Common myeloid progenitor, CD34-positive (primary cell): ENCODE results near the gene ARFIP2.

Experiments used
- CTCF ChIA-PET: fragments of 350-600 bp; sonication (Branson Sonifier 250); formaldehyde crosslinking; loops from one replicate; lab custom pipeline; 2021; ENCODE audit warnings: antibody characterized with exemption; lab: Charles Lee
- POLR2A ChIA-PET: fragments of 350-600 bp; sonication (Branson Sonifier 250); formaldehyde crosslinking; loops from one replicate; lab custom pipeline; 2021; ENCODE audit warnings: antibody characterized with exemption; lab: Charles Lee
- DNase-seq, 3 donors: peaks; one replicate each; pipeline versions ENCODE4 v3.0.0 to v3.0.0-alpha.2; 2013
- H3K27ac ChIP-seq, 2 experiments: 1 replicate in 1 of 2; 2 replicates in 1 of 2; pipeline ENCODE4 v1.7.0; 2013; ENCODE audit warnings: inconsistent platforms in 2 of 2, low read length in 2 of 2, mild to moderate bottlenecking in 2 of 2, low read depth in 1 of 2, moderate library complexity in 1 of 2; ENCODE audit not compliant: severe bottlenecking in 2 of 2, insufficient read depth in 1 of 2, poor library complexity in 1 of 2
- H3K27me3 ChIP-seq, 5 experiments: replicated peaks in 2 of 5; 1 replicate in 3 of 5; 2 replicates in 2 of 5; pipeline versions ENCODE4 v1.6.1 to v1.7.0; 2013; ENCODE audit warnings: low read length in 4 of 5, mild to moderate bottlenecking in 2 of 5, moderate library complexity in 2 of 5, inconsistent platforms in 1 of 5; ENCODE audit not compliant: insufficient read depth in 5 of 5, control insufficient read depth in 4 of 5
- H3K36me3 ChIP-seq, 4 experiments: 1 replicate in 2 of 4; 2 replicates in 2 of 4; pipeline versions ENCODE4 v1.6.1 to v1.7.0; 2013; ENCODE audit warnings: low read length in 3 of 4, control low read depth in 1 of 4, mild to moderate bottlenecking in 1 of 4; ENCODE audit not compliant: control insufficient read depth in 4 of 4, insufficient read depth in 4 of 4
- H3K4me1 ChIP-seq, 4 experiments: 1 replicate in 3 of 4; 2 replicates in 1 of 4; pipeline versions ENCODE4 v1.6.1 to v1.7.1; 2013; ENCODE audit warnings: low read length in 3 of 4, mild to moderate bottlenecking in 3 of 4, control low read depth in 1 of 4, inconsistent platforms in 1 of 4, moderate library complexity in 1 of 4; ENCODE audit not compliant: control insufficient read depth in 4 of 4, insufficient read depth in 4 of 4; ENCODE audit errors: control extremely low read depth in 1 of 4
- H3K4me3 ChIP-seq, 7 experiments: 1 replicate in 4 of 7; 2 replicates in 3 of 7; pipeline versions ENCODE4 v1.5.1 to v1.7.0; 2013; ENCODE audit warnings: mild to moderate bottlenecking in 7 of 7, low read length in 6 of 7, moderate library complexity in 6 of 7, inconsistent platforms in 2 of 7, low read depth in 2 of 7, control low read depth in 1 of 7; ENCODE audit not compliant: insufficient read depth in 4 of 7, control insufficient read depth in 1 of 7; ENCODE audit errors: extremely low read depth in 1 of 7
- H3K9me3 ChIP-seq, 5 experiments: 1 replicate in 4 of 5; 2 replicates in 1 of 5; pipeline versions ENCODE4 v1.6.1 to v1.7.1; 2013; ENCODE audit warnings: low read length in 4 of 5, mild to moderate bottlenecking in 2 of 5, inconsistent platforms in 1 of 5, low read depth in 1 of 5, moderate library complexity in 1 of 5; ENCODE audit not compliant: control insufficient read depth in 4 of 5, insufficient read depth in 2 of 5; ENCODE audit errors: control extremely low read depth in 1 of 5
- WGBS: methylation state at CpG from one replicate; pipeline ENCODE4 v1.1.5; 2013; ENCODE audit not compliant: insufficient coverage; 5-methylcytosine and 5-hydroxymethylcytosine counted together

The ARFIP2 gene

DNA sequence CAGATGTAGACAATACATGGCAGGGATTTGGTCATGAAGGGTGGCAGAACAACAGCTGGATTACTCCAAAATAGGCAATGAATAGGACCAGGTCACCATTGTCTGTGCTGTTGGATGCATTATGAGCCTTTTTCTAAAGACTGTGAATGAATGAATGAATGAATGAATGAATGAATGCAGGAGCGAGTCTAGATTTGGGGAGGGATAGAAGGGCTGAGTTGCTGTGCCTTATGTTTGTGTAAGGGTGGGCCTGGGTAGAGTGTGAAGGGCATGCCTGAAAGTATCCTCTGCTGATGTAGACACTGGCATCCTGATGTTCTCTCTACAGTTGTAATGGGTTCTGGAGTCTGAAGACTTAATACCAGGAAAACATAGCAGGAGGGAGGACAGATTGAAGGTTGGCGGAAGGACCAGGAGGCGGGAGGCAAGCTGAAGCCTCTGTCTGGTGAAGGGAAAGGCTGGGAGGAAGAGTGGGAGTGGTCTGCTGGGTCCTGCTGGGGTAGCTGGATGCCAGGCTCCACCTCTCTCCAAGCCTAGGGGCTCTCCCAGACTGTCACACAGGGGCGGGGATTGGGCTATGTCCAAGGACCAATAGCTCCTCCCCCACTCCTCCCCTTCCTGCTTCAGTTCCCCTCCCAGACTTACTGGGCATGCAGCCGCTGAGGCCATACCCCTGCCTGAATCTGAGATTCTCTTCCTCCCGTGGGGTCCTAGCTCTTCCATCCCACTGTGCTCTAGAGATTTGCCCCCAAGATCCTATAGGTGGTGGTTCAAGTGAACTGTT, 12.2 kb downstream of the ARFIP2 start:
- Histone ChIP-seq H3K27ac (no peak overlapping the region), H3K4me3 (peak overlapping the region in 3 of 7 experiments; percentile 2 to 43 (median 30)), H3K4me1 (peaks cover 10 to 37% (median 27%) of the 10 kb centered on the region in 4 experiments), H3K36me3 (peaks cover 0 to 11% (median 0%) of the 10 kb centered on the region in 4 experiments), H3K27me3 (no peaks in the 10 kb centered on the region), H3K9me3 (no peaks in the 10 kb centered on the region)
- ChIA-PET CTCF (interaction anchor here (0.6 to 1.8 kb wide), 4 partner anchors 14 to 90 kb away, joined by 3 to 5 read pairs (median 4); no protein-coding TSS in a partner anchor), POLR2A (interaction anchor here (1.4 to 1.5 kb wide), 2 partner anchors 13 to 81 kb away, joined by 4 to 5 read pairs; partner anchors contain the start of genes ARFIP2 and TIMM10B)
- DNase-seq, result peak; percentile 88 to 94 (median 91)
- WGBS, result 23% methylated on average over 5 of the region's 6 CpGs

- H3K27me3 ChIP-seq, result no peaks in the 10 kb centered on the region
- no peaks in the 10 kb centered on the region for H3K4me1 ChIP-seq
- no peak for DNase-seq
- H3K36me3 ChIP-seq, result peaks cover 2 to 43% (median 22%) of the 10 kb centered on the region in 4 experiments
- POLR2A ChIA-PET, result no interaction called here
- no peak overlapping the region for H3K4me3 ChIP-seq
- CTCF ChIA-PET, result no interaction called here
- no peaks in the 10 kb centered on the region for H3K9me3 ChIP-seq
- WGBS, result 100% methylated on average over 1 of the region's 1 CpG
- H3K27ac ChIP-seq, result no peak overlapping the region
Measured at GRCh38 chr11:6459099-6459450, 22.1 kb downstream of the ARFIP2 start.

GRCh38 chr11:6458352-6459098, 22.6 kb downstream of the ARFIP2 start:
- Histone ChIP-seq H3K4me1 (no peaks in the 10 kb centered on the region), H3K9me3 (no peaks in the 10 kb centered on the region), H3K36me3 (peaks cover 2 to 40% (median 20%) of the 10 kb centered on the region in 4 experiments), H3K4me3 (no peak overlapping the region), H3K27me3 (no peaks in the 10 kb centered on the region), H3K27ac (no peak overlapping the region)
- ChIA-PET CTCF (no interaction called here), POLR2A (no interaction called here)
- no peak for DNase-seq
- 92% methylated on average over 2 of the region's 2 CpGs for WGBS

DNA sequence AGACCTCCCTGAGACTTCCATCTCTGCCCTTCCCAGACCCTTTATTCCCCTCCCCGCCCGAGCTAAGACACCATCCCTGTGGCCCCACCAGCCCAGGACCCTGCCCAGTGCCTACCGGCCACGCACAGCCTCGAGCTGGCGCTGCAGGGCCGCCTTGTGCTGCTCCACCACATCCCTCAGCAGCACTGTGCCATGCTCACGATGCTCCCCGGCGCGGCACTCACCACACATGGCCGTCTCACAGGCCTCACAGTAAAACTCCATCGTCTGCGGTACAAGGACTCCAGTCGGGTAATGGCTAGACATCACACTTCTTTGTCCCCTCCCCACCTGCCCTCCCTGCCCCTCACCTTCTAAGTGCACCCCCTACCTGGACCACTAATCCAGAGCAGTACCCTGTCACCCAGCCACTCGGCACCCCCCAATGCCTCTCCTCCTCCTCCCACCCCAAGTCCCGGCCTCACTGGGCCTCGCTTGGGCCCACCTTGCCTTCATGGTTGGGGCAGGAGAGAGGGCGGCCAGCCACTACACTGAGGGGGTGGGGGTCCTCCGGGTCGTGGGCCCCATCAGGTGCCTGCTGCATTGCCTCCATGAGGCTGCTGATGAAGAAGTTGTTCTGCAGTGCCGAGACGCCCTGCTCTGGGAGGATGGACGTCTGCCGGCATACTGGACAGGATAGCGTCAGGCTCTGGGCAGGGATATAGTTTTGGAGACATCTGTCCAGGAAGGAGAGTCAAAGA, 23.4 kb downstream of the ARFIP2 start:
- Histone ChIP-seq H3K27me3 (no peaks in the 10 kb centered on the region), H3K4me3 (no peak overlapping the region), H3K36me3 (peaks cover 2 to 41% (median 20%) of the 10 kb centered on the region in 4 experiments), H3K9me3 (no peaks in the 10 kb centered on the region), H3K27ac (no peak overlapping the region), H3K4me1 (no peaks in the 10 kb centered on the region)
- POLR2A ChIA-PET, result no interaction called here
- WGBS, result 96% methylated on average over 25 of the region's 26 CpGs
- CTCF ChIA-PET, result interaction anchor here (1.2 kb wide), 1 partner anchor 79 kb away, joined by 3 read pairs; no protein-coding TSS in a partner anchor
- DNase-seq, result no peak

DNA sequence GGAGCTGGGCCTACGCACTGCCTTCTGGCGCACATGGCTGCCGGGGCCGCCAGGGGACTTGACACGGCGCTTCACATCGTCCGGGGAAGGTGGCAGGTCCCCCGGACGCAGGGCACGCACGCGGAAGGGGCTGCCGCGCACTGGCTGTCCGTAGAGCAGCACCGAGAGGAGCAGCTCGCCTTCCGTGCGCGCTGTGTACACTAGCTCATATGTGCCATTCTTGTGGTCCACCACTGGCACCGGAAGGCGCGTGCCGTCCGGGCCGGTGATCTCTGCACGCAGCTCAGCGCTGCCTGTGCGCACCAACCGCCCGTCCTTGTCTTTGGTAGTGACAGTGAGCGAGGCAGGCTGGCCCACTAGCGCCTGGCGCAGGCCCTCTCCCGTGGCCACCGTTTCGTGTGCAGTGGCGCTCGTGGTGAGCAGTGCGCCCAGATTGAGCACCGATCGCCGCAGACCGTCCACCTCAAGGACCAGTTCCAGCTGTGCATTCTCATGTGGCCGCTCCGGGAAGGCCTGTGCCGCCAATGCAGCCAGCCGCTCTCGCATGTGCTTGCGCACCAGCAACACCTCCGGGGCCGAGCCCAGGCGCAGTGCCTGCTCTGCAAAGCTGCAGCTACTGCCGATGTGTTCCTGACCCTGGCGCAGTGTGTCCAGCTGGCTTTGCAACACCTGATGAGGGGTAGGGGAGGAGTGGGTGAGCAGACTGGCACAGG, 24.6 kb downstream of the ARFIP2 start:
- no peak overlapping the region for H3K27ac ChIP-seq
- no peaks in the 10 kb centered on the region for H3K4me1 ChIP-seq
- 98% methylated on average over 56 of the region's 56 CpGs for WGBS
- no peaks in the 10 kb centered on the region for H3K9me3 ChIP-seq
- peaks cover 2 to 46% (median 20%) of the 10 kb centered on the region in 4 experiments for H3K36me3 ChIP-seq
- no peak overlapping the region for H3K4me3 ChIP-seq
- ChIA-PET POLR2A (no interaction called here), CTCF (interaction anchor here (1.2 to 2.8 kb wide), 5 partner anchors 10 to 78 kb away, joined by 3 to 14 read pairs (median 6); no protein-coding TSS in a partner anchor)
- no peak for DNase-seq
- no peaks in the 10 kb centered on the region for H3K27me3 ChIP-seq

- Histone ChIP-seq H3K9me3 (no peaks in the 10 kb centered on the region), H3K36me3 (peaks cover 2 to 58% (median 29%) of the 10 kb centered on the region in 4 experiments), H3K27me3 (no peaks in the 10 kb centered on the region), H3K4me3 (no peak overlapping the region), H3K4me1 (no peaks in the 10 kb centered on the region), H3K27ac (no peak overlapping the region)
- ChIA-PET CTCF (interaction anchor here (1.3 to 2.8 kb wide), 6 partner anchors 9 to 432 kb away, joined by 3 to 14 read pairs (median 6); no protein-coding TSS in a partner anchor), POLR2A (interaction anchor here (0.6 kb wide), 1 partner anchor 58 kb away, joined by 4 read pairs; no protein-coding TSS in a partner anchor)
- DNase-seq, result no peak
- 100% methylated on average over 1 of the region's 2 CpGs for WGBS
Measured at GRCh38 chr11:6455070-6455469, 26.1 kb downstream of the ARFIP2 start.
